ENCODE results near the gene FGF22. TPM values are rescaled to one million over a fixed set of nuclear protein-coding genes. Genes with fewer than 3 reads are reported as not detected.

Gene FGF22
- total RNA-seq, 1 donor from 2014 or later: 0.38 TPM

GRCh38 chr19:638906-639252, 800 bp upstream of the FGF22 start:
- Mint-ChIP-seq H3K27ac (no peak overlapping the region), H3K4me3 (peak overlapping the region; percentile 63), H3K9me3 (no peaks in the 10 kb centered on the region), H3K36me3 (no peaks in the 10 kb centered on the region), H3K27me3 (ENCODE audit: low read depth) (peaks cover 25% of the 10 kb centered on the region), H3K4me1 (peaks cover 10% of the 10 kb centered on the region)
- DNase-seq (ENCODE audit: low spot score in 2 of 2, unreplicated experiment in 2 of 2): no peak
- TF ChIP-seq CTCF (IDR thresholded peaks at IDR 0.05; ENCODE audit: unreplicated experiment): no peak

GRCh38 chr19:640161-640558, 481 bp downstream of the FGF22 start:
- Mint-ChIP-seq H3K4me3 (no peak overlapping the region), H3K27ac (no peak overlapping the region), H3K36me3 (peaks cover 3% of the 10 kb centered on the region), H3K27me3 (ENCODE audit: low read depth) (peaks cover 25% of the 10 kb centered on the region), H3K4me1 (peaks cover 4% of the 10 kb centered on the region), H3K9me3 (no peaks in the 10 kb centered on the region)
- no peak for DNase-seq (ENCODE audit: low spot score in 2 of 2, unreplicated experiment in 2 of 2)
- no peak for TF ChIP-seq CTCF (IDR thresholded peaks at IDR 0.05; ENCODE audit: unreplicated experiment)

DNA sequence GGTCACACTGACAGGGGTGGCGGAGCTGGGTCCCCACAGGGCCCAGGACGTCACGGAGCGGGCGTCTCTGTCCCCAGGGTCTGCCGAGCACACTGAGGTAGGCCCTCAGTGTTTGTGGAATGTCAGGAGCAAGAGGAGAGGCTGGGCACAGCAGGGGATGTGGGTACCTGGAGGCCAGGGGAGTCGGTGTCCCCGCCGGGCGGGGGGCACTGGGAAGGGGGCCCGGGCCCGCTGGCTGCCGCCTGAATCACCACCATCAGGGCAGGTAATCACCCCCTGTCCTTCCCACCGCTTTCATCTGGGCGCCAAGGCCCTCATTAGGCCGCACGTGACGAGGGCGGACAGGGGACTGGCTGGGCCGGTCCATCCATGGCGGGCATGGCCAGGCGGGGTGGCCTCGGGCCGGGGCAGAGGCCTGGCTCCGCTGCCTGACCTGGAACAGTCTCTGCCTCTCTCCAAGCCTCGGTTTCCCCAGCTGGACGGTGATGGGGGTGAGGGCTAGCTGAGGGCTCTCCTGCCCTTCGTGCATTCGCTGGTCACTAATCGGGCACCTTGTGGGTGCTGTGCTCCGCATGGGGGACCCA, 1.0 kb downstream of the FGF22 start:
- Mint-ChIP-seq H3K4me1 (peaks cover 4% of the 10 kb centered on the region), H3K4me3 (no peak overlapping the region), H3K9me3 (no peaks in the 10 kb centered on the region), H3K27ac (no peak overlapping the region), H3K36me3 (peaks cover 3% of the 10 kb centered on the region), H3K27me3 (ENCODE audit: low read depth) (peaks cover 25% of the 10 kb centered on the region)
- no peak for DNase-seq (ENCODE audit: low spot score in 2 of 2, unreplicated experiment in 2 of 2)
- TF ChIP-seq CTCF (IDR thresholded peaks at IDR 0.05; ENCODE audit: unreplicated experiment): no peak

- Mint-ChIP-seq H3K27me3 (ENCODE audit: low read depth) (peaks cover 25% of the 10 kb centered on the region), H3K4me1 (peaks cover 4% of the 10 kb centered on the region), H3K4me3 (no peak overlapping the region), H3K27ac (no peak overlapping the region), H3K36me3 (peaks cover 7% of the 10 kb centered on the region), H3K9me3 (no peaks in the 10 kb centered on the region)
- no peak for DNase-seq (ENCODE audit: low spot score in 2 of 2, unreplicated experiment in 2 of 2)
- no peak for TF ChIP-seq CTCF (IDR thresholded peaks at IDR 0.05; ENCODE audit: unreplicated experiment)
Observed at GRCh38 chr19:641702-642101, 2.0 kb downstream of the FGF22 start.

DNA sequence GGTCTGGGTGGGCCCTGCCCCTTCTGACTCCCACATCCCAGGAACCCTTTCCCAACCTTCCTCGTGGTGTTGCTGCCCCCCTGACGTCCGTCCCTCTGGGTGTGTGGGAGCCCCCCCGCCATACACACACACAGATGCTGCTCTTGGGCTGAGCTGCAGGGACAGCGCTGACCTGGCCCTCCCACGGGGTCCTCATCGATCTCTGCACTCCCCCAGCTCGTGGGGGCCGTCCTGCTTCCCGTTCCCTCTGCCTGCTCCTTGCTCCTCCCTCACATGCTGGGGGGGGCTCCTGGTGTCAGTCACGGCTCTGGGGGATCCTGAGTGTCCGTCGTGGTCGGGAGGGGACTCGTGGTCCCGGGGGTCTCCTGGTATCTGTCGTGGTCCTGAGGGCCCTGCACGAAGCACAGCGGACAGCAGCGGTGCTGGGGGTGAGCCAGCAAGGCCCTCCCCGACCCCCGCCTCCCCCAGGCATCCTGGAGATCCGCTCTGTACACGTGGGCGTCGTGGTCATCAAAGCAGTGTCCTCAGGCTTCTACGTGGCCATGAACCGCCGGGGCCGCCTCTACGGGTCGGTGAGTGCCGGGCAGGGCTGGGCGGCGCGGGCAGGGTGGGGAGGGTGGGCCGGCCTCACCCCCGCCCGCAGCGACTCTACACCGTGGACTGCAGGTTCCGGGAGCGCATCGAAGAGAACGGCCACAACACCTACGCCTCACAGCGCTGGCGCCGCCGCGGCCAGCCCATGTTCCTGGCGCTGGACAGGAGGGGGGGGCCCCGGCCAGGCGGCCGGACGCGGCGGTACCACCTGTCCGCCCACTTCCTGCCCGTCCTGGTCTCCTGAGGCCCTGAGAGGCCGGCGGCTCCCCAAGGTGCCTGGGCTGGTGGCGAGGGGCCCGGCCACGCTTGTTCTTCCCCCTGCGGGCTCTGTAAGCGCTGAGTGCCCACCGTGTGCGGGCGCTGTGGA, 3.4 kb downstream of the FGF22 start:
- peaks cover 9% of the 10 kb centered on the region for H3K36me3 Mint-ChIP-seq
- H3K27me3 Mint-ChIP-seq (ENCODE audit: low read depth): peaks cover 15% of the 10 kb centered on the region
- H3K4me1 Mint-ChIP-seq: peaks cover 4% of the 10 kb centered on the region
- DNase-seq (ENCODE audit: low spot score in 2 of 2, unreplicated experiment in 2 of 2): no peak
- no peak for TF ChIP-seq CTCF (IDR thresholded peaks at IDR 0.05; ENCODE audit: unreplicated experiment)
- no peak overlapping the region for H3K4me3 Mint-ChIP-seq
- no peaks in the 10 kb centered on the region for H3K9me3 Mint-ChIP-seq
- no peak overlapping the region for H3K27ac Mint-ChIP-seq

All from mesothelial cell of epicardium (in vitro differentiated cells).